HEK293 (cell line): ENCODE results near the gene MTHFD1.

Experiments
- CTCF ChIA-PET: fragments of 350-600 bp; formaldehyde crosslinking; extraction: SDS; loops from one replicate; lab custom pipeline; 2021; ENCODE audit warnings: antibody characterized with exemption; lab: Yijun Ruan, JAX
- POLR2A ChIA-PET: fragments of 300-600 bp; formaldehyde crosslinking; extraction: SDS; loops from one replicate; lab custom pipeline; 2020; ENCODE audit warnings: antibody characterized with exemption, inconsistent platforms; lab: Yijun Ruan, JAX
- H3K27ac ChIP-seq: fragments of 200-500 bp; sonication (Bioruptor generic); 2 replicates; pipeline ENCODE4 v1.5.1; 2014; ENCODE audit warnings: low read depth, low read length, control low read depth, inconsistent platforms; ENCODE audit errors: extremely low read depth
- H3K36me3 ChIP-seq, 2 experiments: fragments of 200-500 bp in 1 of 2; sonication (Bioruptor generic) in 1 of 2; 1 replicate in 1 of 2; 2 replicates in 1 of 2; pipeline ENCODE4 v1.5.1; 2014 to 2017; ENCODE audit warnings: inconsistent platforms in 2 of 2, low read length in 2 of 2; ENCODE audit not compliant: control insufficient read depth in 2 of 2, insufficient read depth in 1 of 2
- H3K4me1 ChIP-seq: fragments of 200-500 bp; sonication (Bioruptor generic); 2 replicates; pipeline ENCODE4 v1.5.1; 2014; ENCODE audit warnings: mild to moderate bottlenecking, low read length, inconsistent platforms; ENCODE audit not compliant: control insufficient read depth, insufficient read depth
- H3K4me3 ChIP-seq: 2 replicates; pipeline ENCODE4 v1.5.1; 2011; ENCODE audit warnings: low read depth, mild to moderate bottlenecking, control low read depth, low read length, moderate library complexity
- H3K9me3 ChIP-seq: fragments of 200-500 bp; sonication (Bioruptor generic); 2 replicates; pipeline ENCODE4 v1.5.1; 2014; ENCODE audit warnings: low read depth, low read length, inconsistent platforms; ENCODE audit not compliant: control insufficient read depth, insufficient read depth
- HIC1 ChIP-seq: fragments of 450-650 bp; formaldehyde crosslinking; IDR thresholded peaks from 2 replicates; pipeline ENCODE4 v1.5.1; 2016; ENCODE audit warnings: missing biosample characterization, missing genetic modification characterization
- IKZF3 ChIP-seq: fragments of 450-650 bp; IDR thresholded peaks from 2 replicates; pipeline ENCODE4 v1.5.0; 2018; ENCODE audit warnings: missing biosample characterization, mild to moderate bottlenecking, missing genetic modification characterization, moderate library complexity
- PRDM2 ChIP-seq: fragments of 450-650 bp; formaldehyde crosslinking; IDR thresholded peaks from 2 replicates; pipeline ENCODE4 v1.5.1; 2016; ENCODE audit warnings: missing biosample characterization, missing genetic modification characterization, borderline replicate concordance
- SP7 ChIP-seq: fragments of 450-650 bp; formaldehyde crosslinking; IDR thresholded peaks from 2 replicates; pipeline ENCODE4 v1.5.1; 2016; ENCODE audit warnings: missing biosample characterization, missing genetic modification characterization
- WT1 ChIP-seq: fragments of 450-650 bp; formaldehyde crosslinking; IDR thresholded peaks from 2 replicates; pipeline ENCODE4 v1.5.1; 2016; ENCODE audit warnings: missing biosample characterization, missing genetic modification characterization
- ZBTB17 ChIP-seq: fragments of 450-650 bp; formaldehyde crosslinking; IDR thresholded peaks from 2 replicates; pipeline ENCODE4 v1.5.1; 2016; ENCODE audit warnings: missing biosample characterization, missing genetic modification characterization
- ZBTB7A ChIP-seq: fragments of 450-650 bp; formaldehyde crosslinking; IDR thresholded peaks from 2 replicates; pipeline ENCODE4 v1.5.1; 2016; ENCODE audit warnings: low read depth, missing biosample characterization, missing genetic modification characterization
- ZFHX2 ChIP-seq: fragments of 450-650 bp; formaldehyde crosslinking; conservative IDR thresholded peaks from 2 replicates; pipeline ENCODE4 v1.5.1; 2016; ENCODE audit warnings: missing biosample characterization, missing genetic modification characterization
- ZFP69B ChIP-seq: fragments of 450-650 bp; formaldehyde crosslinking; IDR thresholded peaks from 2 replicates; pipeline ENCODE4 v1.5.1; 2016; ENCODE audit warnings: missing biosample characterization, missing genetic modification characterization
- ZNF10 ChIP-seq: fragments of 450-650 bp; formaldehyde crosslinking; IDR thresholded peaks from 2 replicates; pipeline ENCODE4 v1.5.1; 2017; ENCODE audit warnings: missing biosample characterization, missing genetic modification characterization
- ZNF121 ChIP-seq: fragments of 450-650 bp; formaldehyde crosslinking; IDR thresholded peaks from 2 replicates; pipeline ENCODE4 v1.5.1; 2016; ENCODE audit warnings: missing biosample characterization, missing genetic modification characterization
- ZNF138 ChIP-seq: fragments of 450-650 bp; formaldehyde crosslinking; IDR thresholded peaks from 2 replicates; pipeline ENCODE4 v1.5.1; 2016; ENCODE audit warnings: missing biosample characterization, missing genetic modification characterization, borderline replicate concordance
- ZNF174 ChIP-seq: fragments of 450-650 bp; formaldehyde crosslinking; IDR thresholded peaks from 2 replicates; pipeline ENCODE4 v1.5.0; 2017; ENCODE audit warnings: missing biosample characterization, mild to moderate bottlenecking, missing genetic modification characterization
- ZNF175 ChIP-seq: fragments of 450-650 bp; formaldehyde crosslinking; IDR thresholded peaks from 2 replicates; pipeline ENCODE4 v1.5.1; 2016; ENCODE audit warnings: missing biosample characterization, missing genetic modification characterization
- ZNF211 ChIP-seq: fragments of 450-650 bp; formaldehyde crosslinking; IDR thresholded peaks from 2 replicates; pipeline ENCODE4 v1.5.1; 2016; ENCODE audit warnings: low read depth, missing biosample characterization, missing genetic modification characterization
- ZNF37A ChIP-seq: fragments of 450-650 bp; IDR thresholded peaks from 2 replicates; pipeline ENCODE4 v1.5.1; 2018; ENCODE audit warnings: missing biosample characterization, missing genetic modification characterization
- ZNF596 ChIP-seq: fragments of 450-650 bp; IDR thresholded peaks from 2 replicates; pipeline ENCODE4 v1.5.0; 2018; ENCODE audit warnings: missing biosample characterization, mild to moderate bottlenecking, missing genetic modification characterization, moderate library complexity
- ZNF610 ChIP-seq: fragments of 450-650 bp; formaldehyde crosslinking; IDR thresholded peaks from 2 replicates; pipeline ENCODE4 v1.5.1; 2016; ENCODE audit warnings: missing biosample characterization, missing genetic modification characterization, borderline replicate concordance
- ZNF692 ChIP-seq: fragments of 450-650 bp; formaldehyde crosslinking; IDR thresholded peaks from 2 replicates; pipeline ENCODE4 v1.5.1; 2016; ENCODE audit warnings: missing biosample characterization, missing genetic modification characterization
- ZXDB ChIP-seq: fragments of 450-650 bp; formaldehyde crosslinking; IDR thresholded peaks from 2 replicates; pipeline ENCODE4 v1.5.1; 2016; ENCODE audit warnings: missing biosample characterization, missing genetic modification characterization
- TF ChIP-seq, protein P1 (sequence below): fragments of 450-650 bp; formaldehyde crosslinking; IDR thresholded peaks from 2 replicates; pipeline ENCODE4 v1.5.1; 2016; ENCODE audit warnings: missing biosample characterization, missing genetic modification characterization, low read depth

The MTHFD1 gene

DNA sequence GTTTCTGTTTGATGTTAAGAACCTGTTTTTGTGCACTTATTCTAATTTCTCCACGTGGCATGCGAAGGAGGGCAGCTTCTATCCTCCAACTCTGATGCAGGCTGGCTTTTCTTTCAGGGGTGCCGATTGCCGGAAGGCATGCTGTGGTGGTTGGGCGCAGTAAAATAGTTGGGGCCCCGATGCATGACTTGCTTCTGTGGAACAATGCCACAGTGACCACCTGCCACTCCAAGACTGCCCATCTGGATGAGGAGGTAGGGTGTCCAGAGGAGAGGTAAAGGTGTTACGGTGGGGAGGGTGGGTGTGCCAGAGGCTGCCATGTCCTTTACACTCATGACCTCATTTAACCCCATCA lies 29.6 kb downstream of the MTHFD1 start (continued):
- TF ChIP-seq, protein P1, sequence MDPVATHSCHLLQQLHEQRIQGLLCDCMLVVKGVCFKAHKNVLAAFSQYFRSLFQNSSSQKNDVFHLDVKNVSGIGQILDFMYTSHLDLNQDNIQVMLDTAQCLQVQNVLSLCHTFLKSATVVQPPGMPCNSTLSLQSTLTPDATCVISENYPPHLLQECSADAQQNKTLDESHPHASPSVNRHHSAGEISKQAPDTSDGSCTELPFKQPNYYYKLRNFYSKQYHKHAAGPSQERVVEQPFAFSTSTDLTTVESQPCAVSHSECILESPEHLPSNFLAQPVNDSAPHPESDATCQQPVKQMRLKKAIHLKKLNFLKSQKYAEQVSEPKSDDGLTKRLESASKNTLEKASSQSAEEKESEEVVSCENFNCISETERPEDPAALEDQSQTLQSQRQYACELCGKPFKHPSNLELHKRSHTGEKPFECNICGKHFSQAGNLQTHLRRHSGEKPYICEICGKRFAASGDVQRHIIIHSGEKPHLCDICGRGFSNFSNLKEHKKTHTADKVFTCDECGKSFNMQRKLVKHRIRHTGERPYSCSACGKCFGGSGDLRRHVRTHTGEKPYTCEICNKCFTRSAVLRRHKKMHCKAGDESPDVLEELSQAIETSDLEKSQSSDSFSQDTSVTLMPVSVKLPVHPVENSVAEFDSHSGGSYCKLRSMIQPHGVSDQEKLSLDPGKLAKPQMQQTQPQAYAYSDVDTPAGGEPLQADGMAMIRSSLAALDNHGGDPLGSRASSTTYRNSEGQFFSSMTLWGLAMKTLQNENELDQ (tag by site-specific recombination) = no peak
- TF ChIP-seq ZNF610 (tag by site-specific recombination) = no peak

DNA sequence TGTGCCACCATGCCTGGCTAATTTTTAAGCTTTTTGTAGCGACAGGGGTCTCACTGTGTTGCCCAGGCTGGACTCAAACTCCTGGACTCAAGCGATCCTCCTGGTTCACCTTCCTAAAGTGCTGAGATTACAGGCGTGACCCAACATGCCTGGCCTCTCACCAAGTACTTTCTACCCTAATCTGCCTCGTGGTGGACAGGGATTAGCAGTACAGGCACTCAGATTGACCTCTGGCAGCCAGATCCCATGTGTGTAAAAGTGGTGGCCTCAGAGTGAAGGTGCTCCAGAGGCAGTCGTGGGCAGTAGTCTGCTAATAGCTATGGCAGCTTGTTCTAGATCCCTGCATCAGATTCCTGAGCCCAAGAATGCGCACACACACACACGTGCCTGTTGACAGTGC lies 30.9 kb downstream of the MTHFD1 start:
- ChIA-PET CTCF (interaction anchor here (0.7 to 8.7 kb wide), 3 partner anchors 13 to 1140 kb away, joined by 3 to 88 read pairs (median 6); no protein-coding TSS in a partner anchor), POLR2A (interaction anchor here (0.5 kb wide), 1 partner anchor 38 kb away, joined by 4 read pairs; no protein-coding TSS in a partner anchor)
- Histone ChIP-seq H3K9me3 (no peaks in the 10 kb centered on the region), H3K27ac (no peak overlapping the region), H3K4me1 (no peaks in the 10 kb centered on the region), H3K4me3 (no peak overlapping the region), H3K36me3 (peaks cover 68 to 84% of the 10 kb centered on the region in 2 experiments)
- TF ChIP-seq ZFP69B (tag by site-specific recombination) (no peak), ZNF121 (tag by site-specific recombination) (peak; percentile 57; the same call in 1 of the 2 replicates)
- TF ChIP-seq, all 188 proteins: peak for 1

GRCh38 chr14:64421166-64421565 lies 33.0 kb downstream of the MTHFD1 start:
- ChIA-PET CTCF (interaction anchor here (0.6 to 8.7 kb wide), 5 partner anchors 11 to 90 kb away, joined by 3 to 88 read pairs (median 3); no protein-coding TSS in a partner anchor), POLR2A (interaction anchor here (0.6 to 0.8 kb wide), 2 partner anchors 33 to 279 kb away, joined by 3 to 4 read pairs; partner anchors contain the start of gene MTHFD1)
- no peaks in the 10 kb centered on the region for H3K9me3 ChIP-seq
- H3K36me3 ChIP-seq = peaks cover 55 to 91% of the 10 kb centered on the region in 2 experiments
- no peak overlapping the region for H3K4me3 ChIP-seq
- H3K4me1 ChIP-seq = no peaks in the 10 kb centered on the region
- no peak overlapping the region for H3K27ac ChIP-seq
- no peak for TF ChIP-seq ZFHX2 (tag by site-specific recombination)
- TF ChIP-seq PRDM2 = no peak
- peak; percentile 53 for TF ChIP-seq WT1
- no peak for TF ChIP-seq ZNF211 (tag by site-specific recombination)
- TF ChIP-seq ZNF10 (tag by site-specific recombination) = no peak
- no peak for TF ChIP-seq IKZF3 (tag by site-specific recombination)
- TF ChIP-seq ZXDB (tag by site-specific recombination) = no peak
- TF ChIP-seq ZNF37A (tag by site-specific recombination) = no peak
- TF ChIP-seq ZNF121 (tag by site-specific recombination) = no peak
- TF ChIP-seq SP7 = 0 out of 2 replicates have a peak, but pooled peaks have one; percentile 18
- TF ChIP-seq ZNF692 (tag by site-specific recombination) = no peak
- no peak for TF ChIP-seq ZNF596 (tag by site-specific recombination)
- TF ChIP-seq ZBTB7A (tag by site-specific recombination) = no peak
- no peak for TF ChIP-seq ZNF175 (tag by site-specific recombination)
- TF ChIP-seq ZNF138 = no peak
- no peak for TF ChIP-seq ZBTB17 (tag by site-specific recombination)
- 0 out of 2 replicates have a peak, but pooled peaks have one; percentile 20 for TF ChIP-seq HIC1
- no peak for TF ChIP-seq ZNF174 (tag by site-specific recombination)
